A549 (cell line): ENCODE data around the gene CIB4. TPM values are rescaled to one million over a fixed set of nuclear protein-coding genes. Genes with fewer than 3 reads are reported as not detected.

Experiments
- ATAC-seq, 2 experiments: fragments of 200-7000 bp in 1 of 2; fragments of >200 bp in 1 of 2; cut with Nextera tagmentation in 1 of 2; cut with Tn5 transposase in 1 of 2; 3 replicates each; pipeline versions ENCODE4 v1.8.0 to v1.9.1; 2018 to 2020; ENCODE audit warnings: mild to moderate bottlenecking in 1 of 2, moderate library complexity in 1 of 2
- CTCF ChIA-PET: fragments of 300-600 bp; sonication (Branson Sonifier 250); formaldehyde crosslinking; extraction: SDS; loops from one replicate; lab custom pipeline; 2021; ENCODE audit warnings: antibody characterized with exemption, inconsistent platforms; lab: Yijun Ruan, JAX
- POLR2A ChIA-PET: fragments of 350-600 bp; formaldehyde crosslinking; extraction: SDS; loops from one replicate; lab custom pipeline; 2021; ENCODE audit warnings: antibody characterized with exemption, inconsistent platforms; lab: Yijun Ruan, JAX
- DNase-seq, 2 experiments: peaks; one replicate each; pipeline versions ENCODE4 v3.0.0 to v3.0.0-alpha.2; 2011 to 2016; ENCODE audit warnings: low read depth in 1 of 2, low spot score in 1 of 2
- FAIRE-seq: peaks from 2 replicates; lab custom pipeline; 2011; peaks lifted over from hg19 to GRCh38; lab: Jason Lieb, UNC
- H3K27ac ChIP-seq, 2 experiments: fragments of >200 bp; sonication (Bioruptor Twin); formaldehyde crosslinking; 3 replicates each; pipeline ENCODE4 v1.5.1; 2016 to 2017
- H3K4me1 ChIP-seq: fragments of >200 bp; sonication (Bioruptor Twin); formaldehyde crosslinking; 3 replicates; pipeline ENCODE4 v1.6.1; 2016
- H3K4me2 ChIP-seq: fragments of >200 bp; sonication (Bioruptor Twin); formaldehyde crosslinking; 3 replicates; pipeline ENCODE4 v1.6.1; 2016
- H3K4me3 ChIP-seq: fragments of >200 bp; sonication (Bioruptor Twin); formaldehyde crosslinking; 3 replicates; pipeline ENCODE4 v1.5.1; 2016
- H3K9me3 ChIP-seq: fragments of >200 bp; sonication (Bioruptor Twin); formaldehyde crosslinking; 3 replicates; pipeline ENCODE4 v1.6.1; 2016
- BCL3 ChIP-seq: fragments of >200 bp; sonication (Bioruptor Twin); formaldehyde crosslinking; IDR thresholded peaks from 3 replicates; pipeline ENCODE4 v1.6.1; 2016
- CEBPB ChIP-seq, 2 experiments: fragments of >200 bp in 1 of 2; sonication (Bioruptor Twin) in 1 of 2; formaldehyde crosslinking in 1 of 2; IDR thresholded peaks; 2 replicates each; pipeline ENCODE4 v1.6.1; 2012 to 2016
- CHD2 ChIP-seq: fragments of 150-350 bp; IDR thresholded peaks from 2 replicates; pipeline ENCODE4 v1.6.1; 2014; ENCODE audit warnings: low read length; ENCODE audit not compliant: partially characterized antibody
- CHD4 ChIP-seq: fragments of 200-600 bp; sonication (generic); IDR thresholded peaks from 2 replicates; pipeline ENCODE4 v1.6.1; 2016; ENCODE audit warnings: antibody characterized with exemption, mild to moderate bottlenecking, borderline replicate concordance
- E2F6 ChIP-seq: IDR thresholded peaks from 2 replicates; pipeline ENCODE4 v1.6.1; 2012; ENCODE audit warnings: low read depth, borderline replicate concordance
- EHF ChIP-seq: fragments of 250-450 bp; sonication (Bioruptor Pico); IDR thresholded peaks from 2 replicates; pipeline ENCODE4 v1.5.0; 2020; ENCODE audit warnings: mild to moderate bottlenecking
- EHMT2 ChIP-seq: fragments of 200-600 bp; sonication (generic); IDR thresholded peaks from 2 replicates; pipeline ENCODE4 v1.6.1; 2016; ENCODE audit warnings: antibody characterized with exemption, low read depth, mild to moderate bottlenecking, moderate library complexity
- EP300 ChIP-seq, 2 experiments: fragments of >200 bp; sonication (Bioruptor Twin); formaldehyde crosslinking; IDR thresholded peaks; 2 replicates in 1 of 2; 3 replicates in 1 of 2; pipeline ENCODE4 v1.6.1; 2016 to 2017
- ESRRA ChIP-seq: fragments of 150-350 bp; IDR thresholded peaks from 2 replicates; pipeline ENCODE4 v1.6.1; 2014; ENCODE audit warnings: mild to moderate bottlenecking, low read length, borderline replicate concordance
- GATA3 ChIP-seq: IDR thresholded peaks from 2 replicates; pipeline ENCODE4 v1.6.1; 2012; ENCODE audit warnings: borderline replicate concordance
- HOXA7 ChIP-seq: fragments of 250-450 bp; sonication (Bioruptor Pico); IDR thresholded peaks from 2 replicates; pipeline ENCODE4 v1.5.0; 2020; ENCODE audit warnings: mild to moderate bottlenecking, moderate library complexity
- HOXB13 ChIP-seq: fragments of 250-450 bp; sonication (Bioruptor Pico); IDR thresholded peaks from 2 replicates; pipeline ENCODE4 v1.5.0; 2020; ENCODE audit warnings: low read depth, mild to moderate bottlenecking, moderate library complexity
- JUN ChIP-seq, 2 experiments: fragments of >200 bp; sonication (Bioruptor Twin); formaldehyde crosslinking; IDR thresholded peaks; 2 replicates in 1 of 2; 3 replicates in 1 of 2; pipeline ENCODE4 v1.6.1; 2016 to 2017
- JUNB ChIP-seq: fragments of >200 bp; sonication (Bioruptor Twin); formaldehyde crosslinking; IDR thresholded peaks from 2 replicates; pipeline ENCODE4 v1.6.1; 2016
- MAFK ChIP-seq: fragments of 450-650 bp; IDR thresholded peaks from 2 replicates; pipeline ENCODE4 v1.6.1; 2014; ENCODE audit not compliant: partially characterized antibody
- MAX ChIP-seq: IDR thresholded peaks from 2 replicates; pipeline ENCODE4 v1.6.1; 2012
- NPAS2 ChIP-seq: fragments of 250-450 bp; sonication (Bioruptor Pico); IDR thresholded peaks from 2 replicates; pipeline ENCODE4 v1.8.0; 2022; ENCODE audit warnings: mild to moderate bottlenecking, moderate library complexity, borderline replicate concordance
- PBX3 ChIP-seq: IDR thresholded peaks from 2 replicates; pipeline ENCODE4 v1.6.1; 2012
- REST ChIP-seq: fragments of 200-600 bp; sonication (generic); IDR thresholded peaks from 2 replicates; pipeline ENCODE4 v1.6.1; 2016; ENCODE audit warnings: antibody characterized with exemption, mild to moderate bottlenecking, moderate library complexity
- TFCP2L1 ChIP-seq: fragments of 250-450 bp; sonication (Bioruptor Pico); IDR thresholded peaks from 2 replicates; pipeline ENCODE4 v1.5.0; 2021; ENCODE audit warnings: mild to moderate bottlenecking
- TP53 ChIP-seq: fragments of 250-450 bp; sonication (Bioruptor Pico); IDR thresholded peaks from 2 replicates; pipeline ENCODE4 v1.5.0; 2021; ENCODE audit warnings: mild to moderate bottlenecking, moderate library complexity
- ZC3H11A ChIP-seq: fragments of 450-650 bp; IDR thresholded peaks from 2 replicates; pipeline ENCODE4 v1.6.1; 2014; ENCODE audit warnings: antibody characterized with exemption, mild to moderate bottlenecking
- ZNF302 ChIP-seq: fragments of 250-450 bp; sonication (Bioruptor Pico); IDR thresholded peaks from 2 replicates; pipeline ENCODE4 v1.9.0; 2021; ENCODE audit warnings: inconsistent platforms, mild to moderate bottlenecking, moderate library complexity
- WGBS: methylation state at CpG from one replicate; pipeline ENCODE4 v1.1.6; 2017; ENCODE audit errors: missing lambda C conversion rate; 5-methylcytosine and 5-hydroxymethylcytosine counted together
- polyA plus RNA-seq, 4 experiments: library from polyadenylated mRNA; depleted of rRNA in 3 of 4; stranded (reverse); fragments of >200 nt; fragmentation: RNase III in 1 of 4; extraction: RNeasy Plus Mini Kit Qiagen cat#74134 plus additional on column Dnase treatment in 1 of 4; gene quantifications; 2 replicates in 3 of 4; 3 replicates in 1 of 4; pipeline ENCODE4 v1.2.3, GENCODE V29; 2011 to 2017

Gene CIB4
- polyA plus RNA-seq, 2 of the 4 experiments (the other 2 are of a cell fraction) = 0.30 to 1.0 TPM

GRCh38 chr2:26584656-26585055 is 56.5 kb downstream of the CIB4 start:
- Histone ChIP-seq H3K4me2 (no peak overlapping the region), H3K27ac (no peak overlapping the region), H3K4me3 (no peak overlapping the region), H3K9me3 (no peaks in the 10 kb centered on the region), H3K4me1 (no peaks in the 10 kb centered on the region)
- no peak for FAIRE-seq
- ATAC-seq = no peak
- 63% methylated on average over 11 of the region's 11 CpGs for WGBS
- ChIA-PET CTCF (interaction anchor here (1.0 to 10.2 kb wide), 3 partner anchors 8 to 81 kb away, joined by 3 to 137 read pairs (median 10); no protein-coding TSS in a partner anchor), POLR2A (no interaction called here)
- no peak for DNase-seq
- no peak for TF ChIP-seq PBX3
- TF ChIP-seq BCL3 = no peak
- no peak for TF ChIP-seq EP300 (IDR thresholded peaks at IDR 0.05)
- TF ChIP-seq CHD4 = no peak

- H3K9me3 ChIP-seq = no peaks in the 10 kb centered on the region
- ATAC-seq (no peak), DNase-seq (no peak), FAIRE-seq (no peak)
- no peaks in the 10 kb centered on the region for H3K4me1 ChIP-seq
- WGBS = 68% methylated on average over 4 of the region's 4 CpGs
- CTCF ChIA-PET = interaction anchor here (0.6 to 9.0 kb wide), 4 partner anchors 11 to 195 kb away, joined by 3 to 175 read pairs (median 4); no protein-coding TSS in a partner anchor
- H3K4me3 ChIP-seq = no peak overlapping the region
- H3K27ac ChIP-seq = no peak overlapping the region
- no peak overlapping the region for H3K4me2 ChIP-seq
- no peak for TF ChIP-seq REST
- no peak for TF ChIP-seq TP53 (CRISPR knock-in tag)
- TF ChIP-seq ZC3H11A = no peak
- TF ChIP-seq GATA3 = no peak
- TF ChIP-seq MAX = no peak
- no peak for TF ChIP-seq JUN (IDR thresholded peaks at IDR 0.05)
- no peak for TF ChIP-seq ZNF302
- TF ChIP-seq CEBPB (IDR thresholded peaks at IDR 0.05) = no peak
- no peak for TF ChIP-seq CHD2
- no peak for TF ChIP-seq HOXB13 (CRISPR knock-in tag)
- no peak for TF ChIP-seq HOXA7 (CRISPR knock-in tag)
- no peak for TF ChIP-seq ESRRA
- TF ChIP-seq MAFK = no peak
- TF ChIP-seq, all 56 proteins: peak for 0
- POLR2A ChIA-PET = no interaction called here
Measured at GRCh38 chr2:26584191-26584590, 57.0 kb downstream of the CIB4 start.

GRCh38 chr2:26583381-26583911 is 57.7 kb downstream of the CIB4 start:
- ATAC-seq (no peak), FAIRE-seq (no peak), DNase-seq (no peak)
- WGBS = 30% methylated on average over 7 of the region's 8 CpGs
- Histone ChIP-seq H3K4me1 (no peaks in the 10 kb centered on the region), H3K4me2 (no peak overlapping the region), H3K27ac (no peak overlapping the region), H3K9me3 (no peaks in the 10 kb centered on the region), H3K4me3 (no peak overlapping the region)
- CTCF ChIA-PET = interaction anchor here (1.2 to 9.0 kb wide), 3 partner anchors 10 to 158 kb away, joined by 3 to 175 read pairs (median 4); no protein-coding TSS in a partner anchor
- POLR2A ChIA-PET = no interaction called here
- TF ChIP-seq HOXB13 (CRISPR knock-in tag) = no peak
- TF ChIP-seq REST = no peak
- TF ChIP-seq EHF (CRISPR knock-in tag) = no peak
- no peak for TF ChIP-seq JUNB
- TF ChIP-seq TFCP2L1 (CRISPR knock-in tag) = no peak
- no peak for TF ChIP-seq EHMT2
- TF ChIP-seq NPAS2 = no peak
- no peak for TF ChIP-seq E2F6
